Midbrain (tissue), 1 donor: ENCODE measurements around the gene GGCX.

Experiments used
- DNase-seq: peaks from one replicate; lab custom pipeline; 2025; lab: John Stamatoyannopoulos, UW

Gene GGCX

GRCh38 chr2:85541753-85542457 lies 19.4 kb downstream of the GGCX start:
- DNase-seq = no peak

- no peak for DNase-seq
Measured at GRCh38 chr2:85541262-85541661, 20.0 kb downstream of the GGCX start.

GRCh38 chr2:85540133-85540648 lies 21.1 kb downstream of the GGCX start:
- no peak for DNase-seq

- peak; percentile 72 for DNase-seq
Measured at GRCh38 chr2:85539361-85540132, 21.7 kb downstream of the GGCX start.

GRCh38 chr2:85538507-85539360 lies 22.6 kb downstream of the GGCX start, which contains the start of gene MAT2A:
Gene MAT2A, plus strand, starts transcription at chr2:85539168. Its CDS starts 120 bp downstream, at chr2:85539288.
- DNase-seq = peak; percentile 97

GRCh38 chr2:85537600-85538506 lies 23.4 kb downstream of the GGCX start:
- peak; percentile 83 for DNase-seq

GRCh38 chr2:85536479-85536878 lies 24.8 kb downstream of the GGCX start:
- no peak for DNase-seq

- DNase-seq = no peak
Measured at GRCh38 chr2:85534881-85535280, 26.4 kb downstream of the GGCX start.

- no peak for DNase-seq
Measured at GRCh38 chr2:85534099-85534498, 27.2 kb downstream of the GGCX start.

GRCh38 chr2:85531589-85531988 lies 29.7 kb downstream of the GGCX start:
- no peak for DNase-seq

GRCh38 chr2:85529809-85530208 lies 31.5 kb downstream of the GGCX start:
- DNase-seq = no peak

- DNase-seq = no peak
Measured at GRCh38 chr2:85528355-85528754, 32.9 kb downstream of the GGCX start.

- DNase-seq = no peak
Measured at GRCh38 chr2:85527787-85528186, 33.5 kb downstream of the GGCX start.

GRCh38 chr2:85525567-85525966 lies 35.7 kb downstream of the GGCX start:
- DNase-seq = no peak

- no peak for DNase-seq
Measured at GRCh38 chr2:85525029-85525428, 36.3 kb downstream of the GGCX start.

GRCh38 chr2:85524336-85524908 lies 36.9 kb downstream of the GGCX start:
- peak; percentile 65 for DNase-seq

GRCh38 chr2:85523903-85524335 lies 37.4 kb downstream of the GGCX start:
- peak; percentile 65 for DNase-seq

GRCh38 chr2:85523062-85523902 lies 38.0 kb downstream of the GGCX start:
- no peak for DNase-seq

- DNase-seq = no peak
Measured at GRCh38 chr2:85522090-85522647, 39.1 kb downstream of the GGCX start.
